GM18505 (cell line): Measurements from ENCODE around the gene PXN.

Experiments
- ATAC-seq: cut with Tn5 transposase; IDR thresholded peaks from one replicate; pipeline ENCODE4 v1.9.1; 2021; ENCODE audit not compliant: unreplicated experiment
- POLR2A ChIP-seq: IDR thresholded peaks from 4 replicates; pipeline ENCODE4 v1.6.1; 2011; ENCODE audit warnings: borderline replicate concordance; ENCODE audit not compliant: insufficient read depth, insufficient read length; ENCODE audit errors: extremely low read depth

Gene PXN

GRCh38 chr12:120162763-120163162, 102.8 kb downstream of the PXN start:
- ATAC-seq, result no peak
- no peak for TF ChIP-seq POLR2A

- no peak for TF ChIP-seq POLR2A
Measured at GRCh38 chr12:120161852-120162251, 103.7 kb downstream of the PXN start.

More at GRCh38 chr12:120161852-120162251, 103.7 kb downstream of the PXN start:
- ATAC-seq, result no peak
